Measurements from ENCODE around the gene CYP3A5. TPM values are rescaled to one million over a fixed set of nuclear protein-coding genes. Genes with fewer than 3 reads are reported as not detected.

CYP3A5 gene
- total RNA-seq, 1 donor from 2014 or later: 0.43 TPM

DNA sequence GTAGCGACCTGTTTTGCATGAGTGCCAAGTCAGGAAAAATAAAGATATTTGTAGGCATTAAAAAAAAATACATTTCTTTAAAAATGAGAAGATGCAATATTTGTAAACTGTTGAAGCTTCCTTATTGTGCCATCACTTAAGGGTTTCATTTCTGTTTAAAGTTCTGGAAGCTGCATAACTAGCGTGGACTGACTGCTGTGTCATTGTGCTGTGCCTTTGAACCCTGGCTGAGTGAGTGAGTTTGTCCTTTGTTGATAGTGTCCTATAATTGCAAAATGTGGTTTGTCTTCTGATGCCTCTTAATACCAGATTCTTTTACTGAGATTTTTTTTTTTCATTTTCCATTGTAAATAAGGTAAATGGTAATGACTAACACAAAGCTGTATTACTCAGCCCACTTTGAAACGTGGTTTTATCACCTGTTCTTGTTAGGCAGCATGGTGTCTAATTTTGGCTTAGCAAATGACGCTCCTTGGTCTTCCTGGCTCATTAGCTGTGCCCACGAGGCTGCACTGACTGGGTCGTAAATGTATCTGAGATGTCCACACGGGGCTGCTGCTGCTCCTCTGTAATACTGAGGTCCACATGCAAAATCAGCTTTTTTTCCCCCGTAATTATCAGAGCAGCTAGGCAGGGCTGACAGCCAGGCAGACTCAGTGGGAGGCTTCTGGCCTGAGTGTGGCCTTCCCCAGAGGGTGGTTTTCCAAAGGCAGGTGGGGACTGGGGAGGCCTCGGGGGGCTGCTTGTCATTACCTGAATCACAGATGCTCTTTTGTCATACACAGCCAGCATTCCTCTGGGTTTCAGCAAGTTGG, 48.3 kb downstream of the CYP3A5 start:
- Histone ChIP-seq H3K36me3 (peaks cover 35 to 57% of the 10 kb centered on the region in 2 donors), H3K4me1 (no peaks in the 10 kb centered on the region), H3K27me3 (no peaks in the 10 kb centered on the region), H3K4me3 (no peak overlapping the region), H3K27ac (no peak overlapping the region), H3K9me3 (no peaks in the 10 kb centered on the region)
- TF ChIP-seq, protein P1, sequence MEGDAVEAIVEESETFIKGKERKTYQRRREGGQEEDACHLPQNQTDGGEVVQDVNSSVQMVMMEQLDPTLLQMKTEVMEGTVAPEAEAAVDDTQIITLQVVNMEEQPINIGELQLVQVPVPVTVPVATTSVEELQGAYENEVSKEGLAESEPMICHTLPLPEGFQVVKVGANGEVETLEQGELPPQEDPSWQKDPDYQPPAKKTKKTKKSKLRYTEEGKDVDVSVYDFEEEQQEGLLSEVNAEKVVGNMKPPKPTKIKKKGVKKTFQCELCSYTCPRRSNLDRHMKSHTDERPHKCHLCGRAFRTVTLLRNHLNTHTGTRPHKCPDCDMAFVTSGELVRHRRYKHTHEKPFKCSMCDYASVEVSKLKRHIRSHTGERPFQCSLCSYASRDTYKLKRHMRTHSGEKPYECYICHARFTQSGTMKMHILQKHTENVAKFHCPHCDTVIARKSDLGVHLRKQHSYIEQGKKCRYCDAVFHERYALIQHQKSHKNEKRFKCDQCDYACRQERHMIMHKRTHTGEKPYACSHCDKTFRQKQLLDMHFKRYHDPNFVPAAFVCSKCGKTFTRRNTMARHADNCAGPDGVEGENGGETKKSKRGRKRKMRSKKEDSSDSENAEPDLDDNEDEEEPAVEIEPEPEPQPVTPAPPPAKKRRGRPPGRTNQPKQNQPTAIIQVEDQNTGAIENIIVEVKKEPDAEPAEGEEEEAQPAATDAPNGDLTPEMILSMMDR (IDR thresholded peaks at IDR 0.05): no peak
- DNase-seq (ENCODE audit: low spot score in 2 of 2): no peak
- intact Hi-C loops (cut with DNase I): no loop called here

DNA sequence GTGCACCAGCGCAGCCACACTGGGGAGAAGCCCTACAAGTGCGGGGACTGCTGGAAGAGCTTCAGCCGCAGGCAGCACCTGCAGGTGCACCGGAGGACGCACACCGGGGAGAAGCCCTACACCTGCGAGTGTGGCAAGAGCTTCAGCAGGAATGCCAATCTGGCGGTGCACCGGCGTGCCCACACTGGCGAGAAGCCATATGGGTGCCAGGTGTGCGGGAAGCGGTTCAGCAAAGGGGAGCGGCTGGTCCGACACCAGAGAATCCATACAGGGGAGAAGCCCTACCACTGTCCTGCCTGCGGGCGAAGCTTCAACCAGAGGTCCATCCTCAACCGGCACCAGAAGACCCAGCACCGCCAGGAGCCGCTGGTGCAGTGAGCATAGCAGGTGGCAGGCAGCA, 50.2 kb downstream of the CYP3A5 start:
- H3K36me3 ChIP-seq: peaks cover 50 to 76% of the 10 kb centered on the region in 2 donors
- no peak overlapping the region for H3K4me3 ChIP-seq
- H3K27me3 ChIP-seq: no peaks in the 10 kb centered on the region
- DNase-seq (ENCODE audit: low spot score in 2 of 2): no peak
- no peaks in the 10 kb centered on the region for H3K4me1 ChIP-seq
- intact Hi-C loops (cut with DNase I): no loop called here
- no peaks in the 10 kb centered on the region for H3K9me3 ChIP-seq
- TF ChIP-seq, protein P1 (IDR thresholded peaks at IDR 0.05): no peak
- H3K27ac ChIP-seq: no peak overlapping the region

DNA sequence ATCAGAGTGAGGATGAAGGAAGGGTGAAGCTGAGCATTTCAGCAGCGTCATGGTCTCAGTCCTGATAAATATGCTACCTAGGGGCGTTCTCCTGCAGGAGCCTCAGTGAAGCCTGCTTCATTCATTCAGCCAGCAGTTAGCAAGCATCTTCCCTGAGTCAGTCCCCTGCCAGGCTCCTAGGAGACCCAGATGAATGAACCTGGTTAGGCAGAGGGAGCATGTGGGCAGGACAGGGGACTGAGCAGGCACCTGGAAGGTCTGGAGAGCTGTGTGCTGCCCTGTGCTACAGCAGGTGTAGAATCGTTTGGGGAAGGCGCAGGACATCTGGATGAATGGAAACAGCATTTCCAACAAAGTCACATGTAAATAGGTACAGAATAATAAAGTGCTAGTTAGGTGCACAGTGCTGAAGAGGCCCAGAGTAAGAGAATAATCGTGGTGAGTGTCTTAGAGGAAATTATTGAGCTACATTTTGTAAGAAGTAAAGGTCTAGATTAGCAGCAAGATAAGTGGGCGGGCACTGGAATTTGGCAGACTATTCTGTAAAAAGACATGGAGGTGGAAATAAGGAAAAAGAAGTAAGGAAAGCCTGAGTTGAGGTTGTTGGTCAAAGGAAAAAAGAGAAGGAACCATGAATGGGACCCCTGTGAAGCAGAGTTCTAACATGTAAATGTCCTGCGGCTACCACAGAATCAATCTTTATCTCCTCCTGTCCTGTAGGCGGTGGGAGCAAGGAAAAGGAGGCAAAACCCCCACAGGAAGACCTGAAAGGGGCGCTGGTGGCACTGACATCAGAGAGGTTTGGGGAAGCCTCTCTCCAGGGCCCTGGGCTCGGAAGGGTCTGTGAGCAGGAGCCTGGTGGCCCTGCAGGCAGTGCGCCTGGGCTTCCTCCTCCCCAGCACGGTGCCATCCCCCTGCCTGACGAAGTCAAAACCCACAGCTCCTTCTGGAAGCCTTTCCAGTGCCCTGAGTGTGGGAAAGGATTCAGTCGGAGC, 51.0 kb downstream of the CYP3A5 start:
- H3K4me1 ChIP-seq: no peaks in the 10 kb centered on the region
- peaks cover 57 to 79% of the 10 kb centered on the region in 2 donors for H3K36me3 ChIP-seq
- H3K27me3 ChIP-seq: no peaks in the 10 kb centered on the region
- H3K9me3 ChIP-seq: no peaks in the 10 kb centered on the region
- intact Hi-C loops (cut with DNase I): no loop called here
- H3K27ac ChIP-seq: no peak overlapping the region
- TF ChIP-seq, protein P1 (IDR thresholded peaks at IDR 0.05): no peak
- no peak for DNase-seq (ENCODE audit: low spot score in 2 of 2)
- H3K4me3 ChIP-seq: no peak overlapping the region

DNA sequence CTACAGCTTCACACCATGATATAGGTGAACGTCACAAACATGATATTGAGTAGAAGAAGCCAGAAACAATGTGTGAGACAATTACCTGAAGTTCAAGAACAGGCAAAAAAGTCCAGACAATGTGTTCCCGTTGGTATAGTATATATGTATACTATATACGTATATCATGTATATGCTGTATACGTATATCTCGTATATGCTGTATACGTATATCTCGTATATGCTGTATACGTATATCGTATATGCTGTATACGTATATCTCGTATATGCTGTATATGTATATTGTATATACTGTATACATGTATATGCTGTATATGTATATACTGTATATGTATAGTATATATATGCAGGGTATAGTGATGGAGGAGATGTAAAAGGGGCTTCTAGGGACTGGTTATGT, 52.3 kb downstream of the CYP3A5 start:
- intact Hi-C loops (cut with DNase I): no loop called here

DNA sequence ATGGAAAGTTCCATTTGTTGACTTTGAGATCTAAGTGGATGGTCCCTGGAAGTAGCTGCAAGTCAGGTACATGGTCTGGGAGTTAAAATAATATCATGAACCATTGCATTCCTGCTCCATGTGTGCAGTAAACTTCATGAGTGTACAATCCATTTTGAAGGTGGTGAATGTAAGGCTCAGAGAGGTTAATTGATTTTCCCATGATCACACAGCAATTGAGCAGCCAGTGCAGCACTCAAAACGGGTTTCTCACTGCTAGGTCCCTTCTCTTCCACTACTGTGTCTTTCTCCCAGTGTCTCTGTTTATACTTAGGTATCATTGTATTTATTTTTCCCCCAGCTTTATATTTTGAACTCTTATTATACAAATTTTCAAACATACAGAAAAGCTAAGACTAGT, 53.1 kb downstream of the CYP3A5 start:
- H3K4me1 ChIP-seq: no peaks in the 10 kb centered on the region
- intact Hi-C loops (cut with DNase I): no loop called here
- no peaks in the 10 kb centered on the region for H3K9me3 ChIP-seq
- H3K27ac ChIP-seq: no peak overlapping the region
- no peak for DNase-seq (ENCODE audit: low spot score in 2 of 2)
- H3K27me3 ChIP-seq: no peaks in the 10 kb centered on the region
- TF ChIP-seq, protein P1 (IDR thresholded peaks at IDR 0.05): no peak
- H3K4me3 ChIP-seq: no peak overlapping the region
- H3K36me3 ChIP-seq: peaks cover 74 to 89% of the 10 kb centered on the region in 2 donors

More for the DNA sequence above, 52.3 kb downstream of the CYP3A5 start:
- DNase-seq (ENCODE audit: low spot score in 2 of 2): no peak
- no peak overlapping the region for H3K27ac ChIP-seq
- H3K27me3 ChIP-seq: no peaks in the 10 kb centered on the region
- H3K4me3 ChIP-seq: no peak overlapping the region
- H3K4me1 ChIP-seq: no peaks in the 10 kb centered on the region
- no peaks in the 10 kb centered on the region for H3K9me3 ChIP-seq
- TF ChIP-seq, protein P1 (IDR thresholded peaks at IDR 0.05): no peak
- peaks cover 67 to 84% of the 10 kb centered on the region in 2 donors for H3K36me3 ChIP-seq

All from ascending aorta (tissue), 2 donors.